Neural cell (in vitro differentiated cells): ENCODE measurements around the gene LYZ. TPM values are rescaled to one million over a fixed set of nuclear protein-coding genes. Genes with fewer than 3 reads are reported as not detected.

Experiments
- H2AFZ ChIP-seq: fragments of 200-600, 300-800 bp; sonication (generic), shearing (Covaris generic); 2 replicates; pipeline ENCODE4 v1.6.0; 2014; ENCODE audit warnings: low read depth, mild to moderate bottlenecking, antibody characterized with exemption, low read length, moderate library complexity
- H3F3A ChIP-seq: fragments of 200-600 bp; shearing (Covaris generic); 2 replicates; pipeline ENCODE4 v1.6.1; 2016; ENCODE audit warnings: mild to moderate bottlenecking, moderate library complexity, mixed read lengths, antibody characterized with exemption, low read length; ENCODE audit not compliant: insufficient read depth, poor library complexity, severe bottlenecking
- H3K27ac ChIP-seq: fragments of 200-600, 300-800 bp; sonication (generic), shearing (Covaris generic); 2 replicates; pipeline ENCODE4 v1.5.1; 2014; ENCODE audit warnings: mild to moderate bottlenecking, low read length, moderate library complexity
- H3K27me3 ChIP-seq: fragments of 300-800, 200-600 bp; sonication (generic), shearing (Covaris generic); 2 replicates; pipeline ENCODE4 v1.6.0; 2014; ENCODE audit warnings: mild to moderate bottlenecking, low read depth, low read length, moderate library complexity; ENCODE audit not compliant: insufficient read depth
- H3K36me3 ChIP-seq: fragments of 300-800, 200-600 bp; sonication (generic), shearing (Covaris generic); 2 replicates; pipeline ENCODE4 v1.5.1; 2014; ENCODE audit warnings: mild to moderate bottlenecking, antibody characterized with exemption, low read length, moderate library complexity; ENCODE audit not compliant: insufficient read depth
- H3K4me2 ChIP-seq: fragments of 300-800, 200-600 bp; sonication (generic), shearing (Covaris generic); 2 replicates; pipeline ENCODE4 v1.6.0; 2014; ENCODE audit warnings: mild to moderate bottlenecking, low read length
- H3K4me3 ChIP-seq: fragments of 300-800, 200-600 bp; sonication (generic), shearing (Covaris generic); 2 replicates; pipeline ENCODE4 v1.5.1; 2014; ENCODE audit warnings: mild to moderate bottlenecking, low read length, moderate library complexity
- H3K79me2 ChIP-seq: fragments of 200-600 bp; shearing (Covaris generic); replicated peaks from 2 replicates; pipeline ENCODE4 v1.6.0; 2014; ENCODE audit warnings: mild to moderate bottlenecking, low read length, moderate library complexity; ENCODE audit not compliant: insufficient read depth
- H3K9ac ChIP-seq: fragments of 300-800, 200-600 bp; sonication (generic), shearing (Covaris generic); 2 replicates; pipeline ENCODE4 v1.6.1; 2016; ENCODE audit warnings: mild to moderate bottlenecking, low read length, mixed read lengths
- H3K9me2 ChIP-seq: fragments of 200-600 bp; shearing (Covaris generic); 2 replicates; pipeline ENCODE4 v1.6.1; 2016; ENCODE audit warnings: mild to moderate bottlenecking, low read length, mixed read lengths; ENCODE audit not compliant: insufficient read depth
- H3K9me3 ChIP-seq: fragments of 200-600, 300-800 bp; sonication (generic), shearing (Covaris generic); 2 replicates; pipeline ENCODE4 v1.6.1; 2016; ENCODE audit warnings: mild to moderate bottlenecking, mixed run types, low read length, moderate library complexity, mixed read lengths
- H4K20me1 ChIP-seq: fragments of 200-600 bp; shearing (Covaris generic); 2 replicates; pipeline ENCODE4 v1.6.1; 2016; ENCODE audit warnings: mild to moderate bottlenecking, mixed run types; ENCODE audit not compliant: insufficient read depth
- EP300 ChIP-seq: fragments of 450-650 bp; conservative IDR thresholded peaks from 2 replicates; pipeline ENCODE4 v1.6.1; 2014; ENCODE audit warnings: antibody characterized with exemption, mild to moderate bottlenecking, moderate library complexity; ENCODE audit not compliant: poor library complexity, severe bottlenecking
- EZH2 ChIP-seq: fragments of 200-600, 300-800 bp; shearing (Covaris generic), sonication (generic); IDR thresholded peaks from 2 replicates; pipeline ENCODE4 v1.6.1; 2014; ENCODE audit warnings: antibody characterized with exemption, low read length, borderline replicate concordance, mild to moderate bottlenecking; ENCODE audit not compliant: insufficient read depth, poor library complexity, severe bottlenecking
- MXI1 ChIP-seq: fragments of 450-650 bp; conservative IDR thresholded peaks from 2 replicates; pipeline ENCODE4 v1.6.1; 2014; ENCODE audit warnings: antibody characterized with exemption, mild to moderate bottlenecking; ENCODE audit not compliant: poor library complexity, severe bottlenecking
- POLR2AphosphoS5 ChIP-seq: IDR thresholded peaks from 2 replicates; pipeline ENCODE4 v1.6.1; 2012
- RAD21 ChIP-seq: fragments of 450-650 bp; conservative IDR thresholded peaks from 2 replicates; pipeline ENCODE4 v1.6.1; 2014; ENCODE audit warnings: antibody characterized with exemption, mild to moderate bottlenecking, moderate library complexity
- SMC3 ChIP-seq: fragments of 450-650 bp; conservative IDR thresholded peaks from 2 replicates; pipeline ENCODE4 v1.6.1; 2014; ENCODE audit warnings: antibody characterized with exemption, mild to moderate bottlenecking, moderate library complexity; ENCODE audit not compliant: poor library complexity
- TAF1 ChIP-seq: IDR thresholded peaks from 2 replicates; pipeline ENCODE4 v1.6.1; 2012; ENCODE audit warnings: low read depth
- polyA minus RNA-seq: library from RNA; depleted of rRNA, polyadenylated mRNA; stranded (reverse); fragments of >200 nt; gene quantifications from 2 replicates; pipeline ENCODE4 v1.2.3, GENCODE V29; 2014
- polyA plus RNA-seq: library from polyadenylated mRNA; depleted of rRNA; stranded (reverse); fragments of >200 nt; gene quantifications from 2 replicates; pipeline ENCODE4 v1.2.3, GENCODE V29; 2014
- TF ChIP-seq, protein P1 (sequence below): fragments of 450-650 bp; IDR thresholded peaks from 2 replicates; pipeline ENCODE4 v1.5.1; 2014; ENCODE audit warnings: antibody characterized with exemption, mild to moderate bottlenecking, moderate library complexity; ENCODE audit not compliant: poor library complexity, severe bottlenecking
- TF ChIP-seq, protein P2 (sequence below): IDR thresholded peaks from 2 replicates; pipeline ENCODE4 v1.6.1; 2012; ENCODE audit warnings: borderline replicate concordance

LYZ gene
- polyA plus RNA-seq = 0.20 TPM in 1 of 2 replicates, not detected in the other
- polyA minus RNA-seq = 0.58 TPM in 1 of 2 replicates, not detected in the other

DNA sequence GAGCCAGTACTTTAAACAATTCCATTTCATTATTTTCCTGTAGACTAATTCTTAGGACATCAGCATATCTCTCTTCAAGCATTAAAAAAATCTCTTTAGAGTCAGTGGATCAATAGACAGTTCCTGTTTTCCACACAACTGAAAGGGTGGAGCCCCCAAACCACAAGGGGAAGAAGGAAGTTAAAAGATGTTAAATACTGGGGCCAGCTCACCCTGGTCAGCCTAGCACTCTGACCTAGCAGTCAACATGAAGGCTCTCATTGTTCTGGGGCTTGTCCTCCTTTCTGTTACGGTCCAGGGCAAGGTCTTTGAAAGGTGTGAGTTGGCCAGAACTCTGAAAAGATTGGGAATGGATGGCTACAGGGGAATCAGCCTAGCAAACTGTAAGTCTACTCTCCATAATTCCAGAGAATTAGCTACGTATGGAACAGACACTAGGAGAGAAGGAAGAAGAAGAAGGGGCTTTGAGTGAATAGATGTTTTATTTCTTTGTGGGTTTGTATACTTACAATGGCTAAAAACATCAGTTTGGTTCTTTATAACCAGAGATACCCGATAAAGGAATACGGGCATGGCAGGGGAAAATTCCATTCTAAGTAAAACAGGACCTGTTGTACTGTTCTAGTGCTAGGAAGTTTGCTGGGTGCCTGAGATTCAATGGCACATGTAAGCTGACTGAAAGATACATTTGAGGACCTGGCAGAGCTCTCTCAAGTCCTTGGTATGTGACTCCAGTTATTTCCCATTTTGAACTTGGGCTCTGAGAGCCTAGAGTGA lies at the start of gene LYZ:
Gene LYZ (plus strand): TSS at position 220 of the 777 bp plus-strand sequence. CDS start 28 bp downstream, at position 248.
- no peaks in the 10 kb centered on the region for H3K9me3 ChIP-seq

GRCh38 chr12:69298947-69299346 lies 49.2 kb upstream of the LYZ start:
- Histone ChIP-seq H2AFZ (no peak overlapping the region), H3K36me3 (no peaks in the 10 kb centered on the region), H3K27me3 (no peaks in the 10 kb centered on the region), H3K27ac (no peak overlapping the region), H3K9me2 (no peaks in the 10 kb centered on the region), H3K79me2 (no peaks in the 10 kb centered on the region), H3K9ac (no peak overlapping the region), H3K4me2 (no peak overlapping the region), H4K20me1 (no peaks in the 10 kb centered on the region), H3F3A (no peaks in the 10 kb centered on the region), H3K4me3 (no peak overlapping the region), H3K9me3 (peaks cover 8% of the 10 kb centered on the region)
- TF ChIP-seq MXI1 = no peak
- no peak for TF ChIP-seq EP300
- TF ChIP-seq, protein P1, sequence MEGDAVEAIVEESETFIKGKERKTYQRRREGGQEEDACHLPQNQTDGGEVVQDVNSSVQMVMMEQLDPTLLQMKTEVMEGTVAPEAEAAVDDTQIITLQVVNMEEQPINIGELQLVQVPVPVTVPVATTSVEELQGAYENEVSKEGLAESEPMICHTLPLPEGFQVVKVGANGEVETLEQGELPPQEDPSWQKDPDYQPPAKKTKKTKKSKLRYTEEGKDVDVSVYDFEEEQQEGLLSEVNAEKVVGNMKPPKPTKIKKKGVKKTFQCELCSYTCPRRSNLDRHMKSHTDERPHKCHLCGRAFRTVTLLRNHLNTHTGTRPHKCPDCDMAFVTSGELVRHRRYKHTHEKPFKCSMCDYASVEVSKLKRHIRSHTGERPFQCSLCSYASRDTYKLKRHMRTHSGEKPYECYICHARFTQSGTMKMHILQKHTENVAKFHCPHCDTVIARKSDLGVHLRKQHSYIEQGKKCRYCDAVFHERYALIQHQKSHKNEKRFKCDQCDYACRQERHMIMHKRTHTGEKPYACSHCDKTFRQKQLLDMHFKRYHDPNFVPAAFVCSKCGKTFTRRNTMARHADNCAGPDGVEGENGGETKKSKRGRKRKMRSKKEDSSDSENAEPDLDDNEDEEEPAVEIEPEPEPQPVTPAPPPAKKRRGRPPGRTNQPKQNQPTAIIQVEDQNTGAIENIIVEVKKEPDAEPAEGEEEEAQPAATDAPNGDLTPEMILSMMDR = no peak
- TF ChIP-seq RAD21 = no peak
- no peak for TF ChIP-seq TAF1
- no peak for TF ChIP-seq POLR2AphosphoS5
- no peak for TF ChIP-seq EZH2
- TF ChIP-seq, protein P2, sequence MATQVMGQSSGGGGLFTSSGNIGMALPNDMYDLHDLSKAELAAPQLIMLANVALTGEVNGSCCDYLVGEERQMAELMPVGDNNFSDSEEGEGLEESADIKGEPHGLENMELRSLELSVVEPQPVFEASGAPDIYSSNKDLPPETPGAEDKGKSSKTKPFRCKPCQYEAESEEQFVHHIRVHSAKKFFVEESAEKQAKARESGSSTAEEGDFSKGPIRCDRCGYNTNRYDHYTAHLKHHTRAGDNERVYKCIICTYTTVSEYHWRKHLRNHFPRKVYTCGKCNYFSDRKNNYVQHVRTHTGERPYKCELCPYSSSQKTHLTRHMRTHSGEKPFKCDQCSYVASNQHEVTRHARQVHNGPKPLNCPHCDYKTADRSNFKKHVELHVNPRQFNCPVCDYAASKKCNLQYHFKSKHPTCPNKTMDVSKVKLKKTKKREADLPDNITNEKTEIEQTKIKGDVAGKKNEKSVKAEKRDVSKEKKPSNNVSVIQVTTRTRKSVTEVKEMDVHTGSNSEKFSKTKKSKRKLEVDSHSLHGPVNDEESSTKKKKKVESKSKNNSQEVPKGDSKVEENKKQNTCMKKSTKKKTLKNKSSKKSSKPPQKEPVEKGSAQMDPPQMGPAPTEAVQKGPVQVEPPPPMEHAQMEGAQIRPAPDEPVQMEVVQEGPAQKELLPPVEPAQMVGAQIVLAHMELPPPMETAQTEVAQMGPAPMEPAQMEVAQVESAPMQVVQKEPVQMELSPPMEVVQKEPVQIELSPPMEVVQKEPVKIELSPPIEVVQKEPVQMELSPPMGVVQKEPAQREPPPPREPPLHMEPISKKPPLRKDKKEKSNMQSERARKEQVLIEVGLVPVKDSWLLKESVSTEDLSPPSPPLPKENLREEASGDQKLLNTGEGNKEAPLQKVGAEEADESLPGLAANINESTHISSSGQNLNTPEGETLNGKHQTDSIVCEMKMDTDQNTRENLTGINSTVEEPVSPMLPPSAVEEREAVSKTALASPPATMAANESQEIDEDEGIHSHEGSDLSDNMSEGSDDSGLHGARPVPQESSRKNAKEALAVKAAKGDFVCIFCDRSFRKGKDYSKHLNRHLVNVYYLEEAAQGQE = no peak
- TF ChIP-seq SMC3 = no peak

More for the DNA sequence above, at the start of gene LYZ:
- Histone ChIP-seq H3K36me3 (no peaks in the 10 kb centered on the region), H2AFZ (no peak within 1 kb of the TSS), H3K79me2 (no peaks in the 10 kb centered on the region), H3K9ac (no peak within 1 kb of the TSS), H3K4me2 (no peak within 1 kb of the TSS), H4K20me1 (no peaks in the 10 kb centered on the region), H3F3A (no peaks in the 10 kb centered on the region), H3K27ac (no peak within 1 kb of the TSS), H3K9me2 (no peaks in the 10 kb centered on the region), H3K4me3 (no peak within 1 kb of the TSS), H3K27me3 (no peaks in the 10 kb centered on the region)
- TF ChIP-seq POLR2AphosphoS5 = no peak
- TF ChIP-seq SMC3 = no peak
- TF ChIP-seq, protein P1 = no peak
- TF ChIP-seq RAD21 = no peak
- TF ChIP-seq EP300 = no peak
- no peak for TF ChIP-seq TAF1
- TF ChIP-seq, protein P2 = no peak
- no peak for TF ChIP-seq EZH2
- no peak for TF ChIP-seq MXI1
